ENCODE data around the gene HRAS.

Gene HRAS

GRCh38 chr11:531919-532526 is 3.4 kb downstream of the HRAS start:
- TF ChIP-seq CTCF (IDR thresholded peaks at IDR 0.05; ENCODE audit: control insufficient read depth, extremely low read depth, insufficient read depth) = no peak
- DNase-seq (ENCODE audit: low read depth) = no peak
- H3K4me3 ChIP-seq (ENCODE audit: low read depth, low read length) = no peak overlapping the region

GRCh38 chr11:530960-531831 is 4.2 kb downstream of the HRAS start:
- H3K4me3 ChIP-seq (ENCODE audit: low read depth, low read length) = no peak overlapping the region
- DNase-seq (ENCODE audit: low read depth) = no peak
- no peak for TF ChIP-seq CTCF (IDR thresholded peaks at IDR 0.05; ENCODE audit: control insufficient read depth, extremely low read depth, insufficient read depth)

- no peak overlapping the region for H3K4me3 ChIP-seq (ENCODE audit: low read depth, low read length)
- DNase-seq (ENCODE audit: low read depth) = no peak
- TF ChIP-seq CTCF (IDR thresholded peaks at IDR 0.05; ENCODE audit: control insufficient read depth, extremely low read depth, insufficient read depth) = no peak
Observed at GRCh38 chr11:529728-530411, 5.5 kb downstream of the HRAS start.

- TF ChIP-seq CTCF (IDR thresholded peaks at IDR 0.05; ENCODE audit: control insufficient read depth, extremely low read depth, insufficient read depth) = no peak
- no peak for DNase-seq (ENCODE audit: low read depth)
- H3K4me3 ChIP-seq (ENCODE audit: low read depth, low read length) = no peak overlapping the region
Observed at GRCh38 chr11:528815-529727, 6.3 kb downstream of the HRAS start.

GRCh38 chr11:528166-528814 is 7.1 kb downstream of the HRAS start:
- H3K4me3 ChIP-seq (ENCODE audit: low read depth, low read length) = no peak overlapping the region
- no peak for DNase-seq (ENCODE audit: low read depth)
- TF ChIP-seq CTCF (IDR thresholded peaks at IDR 0.05; ENCODE audit: control insufficient read depth, extremely low read depth, insufficient read depth) = no peak

GRCh38 chr11:526192-526591 is 9.2 kb downstream of the HRAS start:
- DNase-seq (ENCODE audit: low read depth) = no peak
- no peak for TF ChIP-seq CTCF (IDR thresholded peaks at IDR 0.05; ENCODE audit: control insufficient read depth, extremely low read depth, insufficient read depth)
- no peak overlapping the region for H3K4me3 ChIP-seq (ENCODE audit: low read depth, low read length)
